GM12878 (cell line): ENCODE results near the gene C16orf95. TPM values are rescaled to one million over a fixed set of nuclear protein-coding genes. Genes with fewer than 3 reads are reported as not detected.

ENCODE experiments used
- CBFB ChIP-seq: IDR thresholded peaks from 2 replicates; pipeline ENCODE4 v1.6.1; 2016; ENCODE audit warnings: antibody characterized with exemption, low read depth
- CHD4 ChIP-seq: fragments of 200-600 bp; sonication (generic); IDR thresholded peaks from 2 replicates; pipeline ENCODE4 v1.6.1; 2016; ENCODE audit warnings: mild to moderate bottlenecking
- CREM ChIP-seq: IDR thresholded peaks from 2 replicates; pipeline ENCODE4 v1.6.1; 2014; ENCODE audit warnings: antibody characterized with exemption, low read depth
- EED ChIP-seq: sonication (generic); IDR thresholded peaks from 2 replicates; pipeline ENCODE4 v1.6.1; 2016; ENCODE audit warnings: antibody characterized with exemption, low read depth
- EGR1 ChIP-seq, 2 experiments: IDR thresholded peaks; 1 replicate in 1 of 2; 2 replicates in 1 of 2; pipeline ENCODE4 v1.6.1; 2011 to 2012; ENCODE audit warnings: low read depth in 2 of 2, low read length in 2 of 2, borderline replicate concordance in 1 of 2, mild to moderate bottlenecking in 1 of 2, moderate library complexity in 1 of 2
- EZH2 ChIP-seq: IDR thresholded peaks from 2 replicates; pipeline ENCODE4 v1.6.1; 2012; ENCODE audit warnings: low read depth, mild to moderate bottlenecking, control low read depth, inconsistent platforms, low read length, borderline replicate concordance; ENCODE audit not compliant: control insufficient read depth
- FOXM1 ChIP-seq: IDR thresholded peaks from 2 replicates; pipeline ENCODE4 v1.6.1; 2012; ENCODE audit warnings: low read depth, mild to moderate bottlenecking, inconsistent platforms, low read length, moderate library complexity
- HDAC2 ChIP-seq: fragments of 200-600 bp; sonication (generic); IDR thresholded peaks from 2 replicates; pipeline ENCODE4 v1.6.1; 2017
- NRF1 ChIP-seq: conservative IDR thresholded peaks from 2 replicates; pipeline ENCODE4 v1.6.1; 2011; ENCODE audit warnings: mild to moderate bottlenecking, low read depth, low read length, improper control_type of control experiment
- PML ChIP-seq: IDR thresholded peaks from 2 replicates; pipeline ENCODE4 v1.6.1; 2012; ENCODE audit warnings: low read length, inconsistent platforms
- PRDM15 ChIP-seq: fragments of 450-650 bp; formaldehyde crosslinking; IDR thresholded peaks from 2 replicates; pipeline ENCODE4 v1.4.0; 2020; ENCODE audit warnings: mild to moderate bottlenecking, moderate library complexity
- SMAD1 ChIP-seq: fragments of 450-650 bp; IDR thresholded peaks from 2 replicates; pipeline ENCODE4 v1.6.1; 2018; ENCODE audit warnings: mild to moderate bottlenecking, low read depth; ENCODE audit not compliant: partially characterized antibody
- SMARCA5 ChIP-seq: fragments of 450-650 bp; IDR thresholded peaks from 2 replicates; pipeline ENCODE4 v1.6.1; 2017; ENCODE audit warnings: mild to moderate bottlenecking
- ZBTB33 ChIP-seq: fragments of 450-650 bp; IDR thresholded peaks from 2 replicates; pipeline ENCODE4 v1.6.1; 2017; ENCODE audit warnings: mild to moderate bottlenecking
- polyA plus RNA-seq, 11 experiments: library from polyadenylated mRNA; depleted of rRNA in 4 of 11; unstranded in 6 of 11; stranded (reverse) in 5 of 11; fragments of >200 nt; fragmentation: Nextera tagmentation in 4 of 11; fragmentation: Illumina TruSeq in 1 of 11; extraction: Ambion mirVana in 4 of 11; extraction: Trizol in 1 of 11; gene quantifications; 1 replicate in 1 of 11; 2 replicates in 10 of 11; pipeline versions ENCODE4 v1.2.1 to v1.2.3, GENCODE V29; 2011 to 2016; ENCODE audit warnings: inconsistent platforms in 2 of 11, missing spikeins in 2 of 11, low read depth in 1 of 11
- total RNA-seq, 4 experiments: library from RNA; depleted of rRNA in 3 of 4; stranded (reverse); fragments of >200 nt in 3 of 4; fragmentation: Illumina TruSeq in 1 of 4; extraction: Trizol in 1 of 4; gene quantifications; 2 replicates each; pipeline versions ENCODE4 v1.2.1 to v1.2.3, GENCODE V29; 2013 to 2021
- TF ChIP-seq, protein P1 (sequence below): IDR thresholded peaks from 2 replicates; pipeline ENCODE4 v1.6.1; 2012; ENCODE audit warnings: mild to moderate bottlenecking, low read depth, low read length
- TF ChIP-seq, protein P2 (sequence below): fragments of 450-650 bp; IDR thresholded peaks from 2 replicates; pipeline ENCODE4 v1.6.1; 2016; ENCODE audit warnings: mild to moderate bottlenecking
- TF ChIP-seq, protein P3 (sequence below): fragments of 450-650 bp; IDR thresholded peaks from 2 replicates; pipeline ENCODE4 v1.6.1; 2018; ENCODE audit warnings: mild to moderate bottlenecking, low read depth, moderate library complexity; ENCODE audit not compliant: partially characterized antibody

Gene C16orf95
- total and polyA plus RNA-seq, 10 of the 15 experiments (the other 5 are each of a cell fraction or from before 2014, with no cell fraction given) = 0.90 to 22.7 (median 6.0) TPM

DNA sequence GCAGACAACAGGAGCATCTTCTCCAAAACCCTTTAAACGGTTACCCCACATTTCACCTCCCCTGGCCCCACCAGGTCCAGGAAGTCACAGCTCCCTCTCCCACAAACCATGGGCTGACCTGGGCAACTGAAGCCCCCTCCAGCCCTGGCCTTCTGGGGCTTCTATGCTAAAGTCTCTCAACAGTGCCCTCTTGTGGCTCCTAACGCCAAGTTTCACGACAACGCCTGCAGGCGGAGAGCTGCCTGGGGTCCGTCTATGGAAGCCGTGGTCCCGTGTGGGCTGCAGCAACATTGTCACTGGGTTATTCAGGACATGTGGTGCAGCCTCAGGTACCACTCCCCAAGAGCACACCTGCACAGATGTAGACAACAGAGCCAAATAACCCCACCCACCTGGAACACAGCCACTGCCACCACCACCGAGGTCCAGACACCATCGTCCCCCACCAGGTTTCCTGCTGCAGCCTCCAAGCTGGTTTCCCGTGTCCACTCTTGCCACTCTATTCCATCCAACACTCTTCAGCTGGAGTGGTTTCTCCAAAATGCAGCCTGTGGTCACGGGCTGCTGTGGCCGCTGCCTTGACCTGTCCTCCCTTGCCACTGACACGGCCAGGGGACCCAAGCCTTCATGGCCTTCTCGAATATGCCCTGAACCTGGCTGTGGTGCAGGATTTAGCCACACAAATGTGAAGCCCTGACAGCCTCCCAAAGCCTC, 19.1 kb downstream of the C16orf95 start (continued):
- TF ChIP-seq, protein P1, sequence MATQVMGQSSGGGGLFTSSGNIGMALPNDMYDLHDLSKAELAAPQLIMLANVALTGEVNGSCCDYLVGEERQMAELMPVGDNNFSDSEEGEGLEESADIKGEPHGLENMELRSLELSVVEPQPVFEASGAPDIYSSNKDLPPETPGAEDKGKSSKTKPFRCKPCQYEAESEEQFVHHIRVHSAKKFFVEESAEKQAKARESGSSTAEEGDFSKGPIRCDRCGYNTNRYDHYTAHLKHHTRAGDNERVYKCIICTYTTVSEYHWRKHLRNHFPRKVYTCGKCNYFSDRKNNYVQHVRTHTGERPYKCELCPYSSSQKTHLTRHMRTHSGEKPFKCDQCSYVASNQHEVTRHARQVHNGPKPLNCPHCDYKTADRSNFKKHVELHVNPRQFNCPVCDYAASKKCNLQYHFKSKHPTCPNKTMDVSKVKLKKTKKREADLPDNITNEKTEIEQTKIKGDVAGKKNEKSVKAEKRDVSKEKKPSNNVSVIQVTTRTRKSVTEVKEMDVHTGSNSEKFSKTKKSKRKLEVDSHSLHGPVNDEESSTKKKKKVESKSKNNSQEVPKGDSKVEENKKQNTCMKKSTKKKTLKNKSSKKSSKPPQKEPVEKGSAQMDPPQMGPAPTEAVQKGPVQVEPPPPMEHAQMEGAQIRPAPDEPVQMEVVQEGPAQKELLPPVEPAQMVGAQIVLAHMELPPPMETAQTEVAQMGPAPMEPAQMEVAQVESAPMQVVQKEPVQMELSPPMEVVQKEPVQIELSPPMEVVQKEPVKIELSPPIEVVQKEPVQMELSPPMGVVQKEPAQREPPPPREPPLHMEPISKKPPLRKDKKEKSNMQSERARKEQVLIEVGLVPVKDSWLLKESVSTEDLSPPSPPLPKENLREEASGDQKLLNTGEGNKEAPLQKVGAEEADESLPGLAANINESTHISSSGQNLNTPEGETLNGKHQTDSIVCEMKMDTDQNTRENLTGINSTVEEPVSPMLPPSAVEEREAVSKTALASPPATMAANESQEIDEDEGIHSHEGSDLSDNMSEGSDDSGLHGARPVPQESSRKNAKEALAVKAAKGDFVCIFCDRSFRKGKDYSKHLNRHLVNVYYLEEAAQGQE = no peak
- no peak for TF ChIP-seq EGR1 (IDR thresholded peaks at IDR 0.05; ENCODE audit: borderline replicate concordance in 1 of 2, low read depth in 2 of 2, low read length in 2 of 2)
- TF ChIP-seq SMAD1 = no peak
- TF ChIP-seq, protein P2, sequence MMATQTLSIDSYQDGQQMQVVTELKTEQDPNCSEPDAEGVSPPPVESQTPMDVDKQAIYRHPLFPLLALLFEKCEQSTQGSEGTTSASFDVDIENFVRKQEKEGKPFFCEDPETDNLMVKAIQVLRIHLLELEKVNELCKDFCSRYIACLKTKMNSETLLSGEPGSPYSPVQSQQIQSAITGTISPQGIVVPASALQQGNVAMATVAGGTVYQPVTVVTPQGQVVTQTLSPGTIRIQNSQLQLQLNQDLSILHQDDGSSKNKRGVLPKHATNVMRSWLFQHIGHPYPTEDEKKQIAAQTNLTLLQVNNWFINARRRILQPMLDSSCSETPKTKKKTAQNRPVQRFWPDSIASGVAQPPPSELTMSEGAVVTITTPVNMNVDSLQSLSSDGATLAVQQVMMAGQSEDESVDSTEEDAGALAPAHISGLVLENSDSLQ = no peak
- no peak for TF ChIP-seq PML
- TF ChIP-seq, protein P3, sequence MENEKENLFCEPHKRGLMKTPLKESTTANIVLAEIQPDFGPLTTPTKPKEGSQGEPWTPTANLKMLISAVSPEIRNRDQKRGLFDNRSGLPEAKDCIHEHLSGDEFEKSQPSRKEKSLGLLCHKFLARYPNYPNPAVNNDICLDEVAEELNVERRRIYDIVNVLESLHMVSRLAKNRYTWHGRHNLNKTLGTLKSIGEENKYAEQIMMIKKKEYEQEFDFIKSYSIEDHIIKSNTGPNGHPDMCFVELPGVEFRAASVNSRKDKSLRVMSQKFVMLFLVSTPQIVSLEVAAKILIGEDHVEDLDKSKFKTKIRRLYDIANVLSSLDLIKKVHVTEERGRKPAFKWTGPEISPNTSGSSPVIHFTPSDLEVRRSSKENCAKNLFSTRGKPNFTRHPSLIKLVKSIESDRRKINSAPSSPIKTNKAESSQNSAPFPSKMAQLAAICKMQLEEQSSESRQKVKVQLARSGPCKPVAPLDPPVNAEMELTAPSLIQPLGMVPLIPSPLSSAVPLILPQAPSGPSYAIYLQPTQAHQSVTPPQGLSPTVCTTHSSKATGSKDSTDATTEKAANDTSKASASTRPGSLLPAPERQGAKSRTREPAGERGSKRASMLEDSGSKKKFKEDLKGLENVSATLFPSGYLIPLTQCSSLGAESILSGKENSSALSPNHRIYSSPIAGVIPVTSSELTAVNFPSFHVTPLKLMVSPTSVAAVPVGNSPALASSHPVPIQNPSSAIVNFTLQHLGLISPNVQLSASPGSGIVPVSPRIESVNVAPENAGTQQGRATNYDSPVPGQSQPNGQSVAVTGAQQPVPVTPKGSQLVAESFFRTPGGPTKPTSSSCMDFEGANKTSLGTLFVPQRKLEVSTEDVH = no peak
- TF ChIP-seq HDAC2 = no peak
- TF ChIP-seq SMARCA5 = no peak
- no peak for TF ChIP-seq FOXM1
- no peak for TF ChIP-seq PRDM15 (CRISPR knock-in tag)
- TF ChIP-seq NRF1 = no peak
- no peak for TF ChIP-seq CREM
- no peak for TF ChIP-seq EZH2
- no peak for TF ChIP-seq CBFB
- no peak for TF ChIP-seq EED
- TF ChIP-seq ZBTB33 = 0 out of 2 replicates have a peak, but pooled peaks have one; percentile 7
- TF ChIP-seq CHD4 = no peak
